Stimulated activated CD4-positive, alpha-beta T cell treated with anti-CD3 and anti-CD28 coated beads, Interleukin-2, amount 100 ng/mL, for 24 hours (primary cell): ENCODE measurements around the gene LINC01488.

Experiments
- DNase-seq, 2 donors: peaks; one replicate each; pipeline ENCODE4 v3.0.0-alpha.2; 2020

LINC01488 gene

GRCh38 chr11:69465236-69466000 is 16.0 kb upstream of the LINC01488 start:
- DNase-seq = no peak

- no peak for DNase-seq
Measured at GRCh38 chr11:69466039-69466438, 15.4 kb upstream of the LINC01488 start.

- DNase-seq = no peak
Measured at GRCh38 chr11:69467196-69467595, 14.3 kb upstream of the LINC01488 start.

- DNase-seq = no peak
Measured at GRCh38 chr11:69467646-69468045, 13.8 kb upstream of the LINC01488 start.

GRCh38 chr11:69468221-69468620 is 13.2 kb upstream of the LINC01488 start:
- DNase-seq = no peak

- DNase-seq = no peak
Measured at GRCh38 chr11:69468911-69469885, 12.3 kb upstream of the LINC01488 start.

- DNase-seq = no peak
Measured at GRCh38 chr11:69470301-69470700, 11.2 kb upstream of the LINC01488 start.

GRCh38 chr11:69470793-69471728 is 10.4 kb upstream of the LINC01488 start:
- DNase-seq = no peak

- no peak for DNase-seq
Measured at GRCh38 chr11:69471729-69472540, 9.5 kb upstream of the LINC01488 start.

- no peak for DNase-seq
Measured at GRCh38 chr11:69472541-69473275, 8.8 kb upstream of the LINC01488 start.

GRCh38 chr11:69473276-69473845 is 8.1 kb upstream of the LINC01488 start:
- no peak for DNase-seq

- DNase-seq = no peak
Measured at GRCh38 chr11:69474736-69475135, 6.7 kb upstream of the LINC01488 start.

- no peak for DNase-seq
Measured at GRCh38 chr11:69475141-69475865, 6.2 kb upstream of the LINC01488 start.

- no peak for DNase-seq
Measured at GRCh38 chr11:69475866-69476471, 5.5 kb upstream of the LINC01488 start.

GRCh38 chr11:69476509-69476961 is 4.9 kb upstream of the LINC01488 start:
- DNase-seq = no peak

- DNase-seq = no peak
Measured at GRCh38 chr11:69477086-69477485, 4.4 kb upstream of the LINC01488 start.

GRCh38 chr11:69479591-69480271 is 1.7 kb upstream of the LINC01488 start:
- DNase-seq = no peak

GRCh38 chr11:69480547-69481392 is 693 bp upstream of the LINC01488 start:
- no peak for DNase-seq
